NOMO-1 (cell line): ENCODE measurements around the gene CEND1.

ENCODE experiments used
- DNase-seq, 2 experiments: peaks; one replicate each; lab custom pipeline; 2025; ENCODE audit not compliant: unreplicated experiment in 2 of 2; lab: John Stamatoyannopoulos, UW

The CEND1 gene

DNA sequence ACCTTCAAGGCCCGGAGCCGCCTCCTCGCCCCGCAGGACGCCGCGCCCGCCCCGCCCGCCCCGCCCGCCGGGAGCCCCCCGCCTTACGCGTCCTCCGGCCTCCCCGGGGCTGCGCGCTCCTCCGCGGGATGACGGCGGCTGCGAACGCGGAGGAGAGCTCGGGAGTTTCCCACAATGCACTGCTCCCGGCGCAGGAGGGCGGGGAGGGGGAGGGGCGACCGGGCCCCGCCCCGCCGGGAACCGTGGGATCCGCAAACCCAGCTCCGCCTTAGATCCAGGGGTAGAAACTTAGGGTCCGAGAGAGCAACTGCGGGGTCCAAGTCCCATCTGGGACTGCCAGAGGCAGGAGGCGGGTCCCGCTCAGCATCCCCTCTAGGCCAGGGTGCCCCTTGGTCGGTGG, at the start of gene CEND1:
CEND1 (minus strand) TSS at position 148 of the 400 bp plus-strand sequence. CDS start 1,514 bp downstream, outside the sequence.
- DNase-seq: no peak

DNA sequence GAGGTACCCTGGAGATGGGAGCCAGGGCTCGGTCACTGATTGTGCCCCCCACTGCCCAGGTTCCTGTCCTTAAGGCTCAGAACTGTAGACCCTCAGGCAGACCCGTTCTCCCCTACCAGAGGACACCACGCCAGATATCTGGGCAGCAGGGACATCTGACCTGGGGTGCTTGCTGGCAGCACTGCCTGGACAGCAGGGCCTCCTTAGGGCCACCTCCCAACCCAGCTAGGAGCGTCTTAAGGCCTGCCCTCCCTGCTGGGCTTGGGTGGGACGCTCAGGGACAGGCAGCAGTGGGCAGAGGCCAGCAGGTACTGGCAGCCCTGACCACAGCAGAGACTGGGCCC, 49.4 kb upstream of the CEND1 start:
- no peak for DNase-seq

DNA sequence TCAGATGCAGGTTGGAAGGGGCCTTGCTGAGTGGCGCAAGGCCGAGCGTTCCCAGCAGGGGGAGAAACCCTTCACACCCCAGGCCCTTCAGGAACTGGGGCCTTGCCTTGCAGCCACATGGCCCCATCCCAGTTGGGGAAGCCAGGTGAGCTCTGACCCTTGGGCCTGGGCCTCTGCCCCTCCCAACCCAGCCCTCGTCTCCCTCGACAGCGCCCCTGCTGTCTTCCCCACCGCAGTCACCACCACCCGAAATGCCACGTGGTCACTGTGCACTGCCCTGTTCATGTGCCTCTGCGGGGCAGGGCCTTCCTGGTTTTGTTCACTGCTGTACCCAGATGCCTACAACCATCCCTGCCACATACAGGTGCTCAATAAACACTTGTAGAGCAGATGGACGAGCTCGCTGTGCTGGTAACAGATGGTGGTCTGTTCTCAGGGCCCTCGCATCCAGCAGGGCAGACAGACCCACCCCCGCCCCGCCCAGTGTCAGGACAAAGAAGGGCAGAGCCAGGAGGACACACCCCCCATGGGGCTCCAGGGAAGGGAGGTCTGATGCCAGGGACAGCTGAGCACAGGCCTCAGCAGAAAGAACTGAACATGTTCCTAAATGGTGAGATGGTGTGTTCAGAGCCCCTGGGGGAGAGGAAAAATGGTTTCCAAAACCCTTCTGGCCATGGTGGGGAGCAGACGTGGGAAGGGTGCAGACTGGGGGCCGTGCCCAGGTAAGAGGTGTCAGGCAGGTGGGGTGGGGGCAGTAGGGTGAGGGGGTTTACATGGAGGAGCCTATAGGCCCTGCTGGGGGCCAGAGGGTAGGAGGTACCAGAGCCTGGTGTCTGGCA, 48.8 kb upstream of the CEND1 start:
- DNase-seq: no peak

DNA sequence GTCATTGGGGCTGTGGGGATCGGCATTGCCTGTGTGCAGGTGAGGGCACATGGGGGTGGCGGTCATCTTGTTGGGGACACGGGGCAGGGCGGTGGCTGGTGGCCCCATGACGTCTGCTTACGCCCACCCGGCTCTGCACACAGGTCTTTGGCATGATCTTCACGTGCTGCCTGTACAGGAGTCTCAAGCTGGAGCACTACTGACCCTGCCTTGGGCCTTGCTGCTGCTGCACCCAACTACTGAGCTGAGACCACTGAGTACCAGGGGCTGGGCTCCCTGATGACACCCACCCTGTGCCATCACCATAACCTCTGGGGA, 48.1 kb upstream of the CEND1 start:
- DNase-seq: no peak

DNA sequence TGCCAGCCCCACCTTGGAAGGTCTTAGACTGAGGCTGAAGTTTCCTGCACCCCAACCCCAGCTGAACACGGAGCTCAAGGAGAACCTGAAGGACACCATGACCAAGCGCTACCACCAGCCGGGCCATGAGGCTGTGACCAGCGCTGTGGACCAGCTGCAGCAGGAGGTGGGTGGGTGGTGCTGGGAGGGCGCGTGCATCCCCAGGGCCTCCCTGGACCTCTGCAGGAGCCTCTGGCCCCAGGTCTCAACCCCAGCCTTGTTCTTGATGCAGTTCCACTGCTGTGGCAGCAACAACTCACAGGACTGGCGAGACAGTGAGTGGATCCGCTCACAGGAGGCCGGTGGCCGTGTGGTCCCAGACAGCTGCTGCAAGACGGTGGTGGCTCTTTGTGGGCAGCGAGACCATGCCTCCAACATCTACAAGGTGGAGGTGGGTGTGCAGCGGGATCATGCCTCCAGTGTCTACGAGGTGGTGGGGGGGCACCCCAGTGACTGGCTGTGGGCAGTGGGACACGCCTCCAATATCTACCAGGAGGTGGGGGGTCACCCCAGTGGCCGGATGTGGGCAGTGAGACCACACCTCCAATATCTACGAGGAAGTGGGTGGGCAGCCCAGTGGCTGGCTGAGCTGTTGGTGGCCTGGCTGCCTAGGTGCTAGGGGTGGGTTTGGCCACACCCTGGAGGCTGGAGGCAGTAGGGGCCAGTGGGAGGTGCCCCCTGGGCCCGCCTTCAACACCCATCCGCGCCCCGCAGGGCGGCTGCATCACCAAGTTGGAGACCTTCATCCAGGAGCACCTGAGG, 47.5 kb upstream of the CEND1 start:
- DNase-seq: no peak

DNA sequence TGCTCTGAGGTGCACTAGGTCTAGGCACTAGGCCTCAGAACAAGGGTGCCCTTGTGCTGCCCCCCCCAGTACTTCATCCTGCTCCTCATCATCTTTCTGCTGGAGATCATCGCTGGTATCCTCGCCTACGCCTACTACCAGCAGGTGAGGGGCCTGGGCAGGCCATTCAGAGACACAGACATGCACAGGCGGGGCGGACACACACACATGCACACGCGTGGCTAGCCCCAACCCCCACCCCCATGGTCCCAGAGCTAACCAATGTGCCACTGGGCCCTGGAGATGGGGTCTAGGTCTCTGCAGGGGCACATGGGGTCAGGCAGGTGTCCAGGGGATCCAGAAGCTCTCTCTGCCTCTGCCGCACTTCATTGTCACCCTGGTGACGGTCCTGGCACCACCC, 46.8 kb upstream of the CEND1 start:
- no peak for DNase-seq

DNA sequence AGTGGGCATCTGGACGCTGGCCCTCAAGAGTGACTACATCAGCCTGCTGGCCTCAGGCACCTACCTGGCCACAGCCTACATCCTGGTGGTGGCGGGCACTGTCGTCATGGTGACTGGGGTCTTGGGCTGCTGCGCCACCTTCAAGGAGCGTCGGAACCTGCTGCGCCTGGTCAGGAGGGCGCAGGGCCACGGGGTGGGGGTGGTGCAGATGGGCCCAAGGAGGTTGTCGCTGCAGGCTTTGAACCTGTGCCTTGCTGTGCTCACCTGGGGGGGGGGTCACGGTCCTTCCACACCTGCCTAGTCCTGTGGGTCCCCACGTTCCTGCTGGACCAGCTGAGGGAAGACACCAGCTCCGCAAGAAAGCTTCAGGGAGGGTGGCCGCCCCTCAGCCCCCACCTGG, 46.4 kb upstream of the CEND1 start:
- DNase-seq: no peak

DNA sequence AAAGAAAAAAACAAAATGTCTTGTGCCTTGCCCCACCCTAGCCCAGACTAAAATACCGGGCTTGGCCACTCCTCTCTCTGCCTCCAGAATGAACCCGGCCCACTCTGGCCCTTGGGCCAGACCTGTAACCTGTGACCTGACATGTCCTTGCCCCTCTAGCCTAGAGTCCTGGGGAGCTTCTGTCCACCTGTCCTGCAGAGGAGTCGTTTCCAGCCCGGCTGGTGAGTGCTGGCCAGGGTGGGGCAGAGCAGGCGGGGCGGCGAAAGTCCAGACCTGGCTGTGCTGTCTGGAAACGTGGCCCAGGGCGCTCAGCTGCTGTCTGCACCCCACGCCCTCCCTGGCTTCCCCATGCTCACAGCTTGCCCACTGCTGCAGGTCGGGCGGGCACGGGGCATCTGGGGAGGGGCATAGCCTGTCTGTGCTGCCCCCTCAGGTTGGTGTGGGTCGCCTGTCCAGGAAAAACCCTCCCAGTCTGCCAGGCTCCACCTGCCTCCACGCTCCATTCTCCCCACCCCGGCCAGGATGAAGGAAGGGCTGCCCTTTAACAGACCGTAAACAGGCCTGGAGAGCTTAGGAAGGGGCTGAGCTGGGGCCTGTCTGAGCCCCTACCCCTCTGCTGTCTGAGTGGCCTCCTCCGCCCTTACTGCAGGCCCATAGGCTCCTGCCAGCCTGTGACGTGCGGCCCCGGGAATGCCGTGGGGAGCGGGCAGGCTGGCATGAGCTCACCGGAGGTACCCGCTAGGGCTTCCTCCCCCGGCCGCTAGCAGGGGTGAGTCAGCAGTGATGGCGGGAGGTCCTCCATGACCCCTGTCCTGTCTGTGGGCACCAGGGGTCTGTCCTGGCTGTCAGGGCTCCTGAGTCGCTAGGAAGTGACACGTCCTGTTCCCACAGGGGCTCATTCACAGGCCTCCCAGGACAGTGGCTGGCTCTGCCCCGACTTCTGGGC, 44.8 kb upstream of the CEND1 start:
- DNase-seq: no peak

DNA sequence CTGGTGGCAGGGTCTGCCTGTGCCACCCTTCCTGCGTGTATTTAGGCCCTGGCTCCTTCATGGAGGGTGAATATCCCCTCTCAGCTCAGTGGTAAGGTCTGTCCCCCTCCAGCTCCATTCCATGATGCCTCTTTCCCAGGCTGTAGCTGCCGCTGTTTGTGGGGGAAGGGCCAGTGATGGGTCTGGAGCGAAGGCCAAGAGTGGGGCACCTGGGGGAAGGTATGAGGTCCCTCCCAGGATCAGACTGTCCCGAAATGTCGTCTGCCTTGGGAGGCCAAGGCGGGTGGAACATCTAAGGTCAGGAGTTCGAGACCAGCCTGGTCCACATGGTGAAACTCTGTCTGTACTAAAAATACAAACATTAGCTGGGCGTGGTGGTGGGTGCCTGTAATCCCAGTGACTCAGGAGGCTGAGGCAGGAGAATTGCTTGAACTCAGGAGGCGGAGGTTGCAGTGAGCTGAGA, 44.0 kb upstream of the CEND1 start:
- no peak for DNase-seq

DNA sequence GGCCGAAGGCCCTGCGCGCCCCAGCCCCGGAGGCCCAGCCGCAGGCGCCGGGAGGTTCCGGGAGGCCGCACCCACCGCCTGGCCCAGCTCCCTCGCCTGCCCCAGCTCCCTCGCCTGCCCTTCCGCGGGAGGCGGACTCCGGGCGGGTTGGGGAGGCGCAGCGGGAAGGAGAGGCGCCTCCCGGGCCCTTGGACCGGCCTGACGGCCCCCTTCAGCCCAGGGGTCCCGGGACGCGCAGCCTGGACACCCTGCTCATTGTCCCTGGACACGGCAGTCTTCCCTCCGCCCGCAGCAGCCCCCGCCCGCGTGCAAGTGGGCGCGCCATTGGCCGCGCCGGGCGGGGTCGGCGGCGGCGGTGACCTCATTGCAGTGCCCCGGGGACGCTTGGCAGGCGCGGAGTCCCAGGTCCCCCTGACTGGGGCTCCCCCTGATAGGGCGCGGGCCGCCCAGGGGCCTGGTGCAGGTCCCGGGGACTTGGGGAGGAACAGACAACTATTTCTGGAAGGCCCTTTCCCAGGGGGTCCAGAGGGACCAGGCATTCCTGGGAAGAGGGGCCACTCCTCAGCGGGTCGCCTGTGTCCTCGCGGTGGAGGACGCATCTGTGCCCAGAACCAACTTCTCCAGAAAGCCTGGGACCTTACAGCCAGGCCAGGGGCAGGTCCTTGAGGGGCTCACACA, 43.4 kb upstream of the CEND1 start:
- DNase-seq: peak in 1 of 2 experiments; percentile 47

DNA sequence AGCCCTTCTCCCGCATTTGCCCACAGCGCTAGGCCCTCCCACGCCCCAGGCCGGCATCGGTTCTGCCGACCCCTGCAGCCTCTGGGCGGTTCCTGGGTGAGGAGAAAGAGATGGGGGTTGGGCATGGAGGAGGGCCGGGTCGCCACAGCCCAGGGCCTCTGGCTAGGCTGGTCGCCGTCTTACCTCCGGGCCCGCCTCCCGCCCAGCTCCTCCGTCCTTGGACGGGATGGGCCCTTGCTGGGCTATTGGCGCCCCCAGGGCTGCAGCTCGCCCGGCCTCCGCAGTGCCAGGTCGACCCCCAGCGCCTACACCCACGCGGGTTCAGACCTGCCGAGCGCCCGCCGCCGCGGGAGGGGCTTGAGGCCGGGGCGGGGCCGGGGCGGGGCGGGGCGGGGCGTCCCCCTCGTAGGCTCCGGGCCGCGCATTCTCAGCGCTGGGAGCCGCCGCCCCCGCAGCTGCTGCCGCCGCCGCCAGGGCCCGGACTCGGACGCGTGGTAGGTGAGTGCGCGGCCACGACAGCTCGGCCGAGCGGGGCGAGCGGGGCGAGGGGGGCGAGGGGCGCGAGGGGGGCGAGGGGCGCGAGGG, 42.7 kb upstream of the CEND1 start, which contains the start of gene CD151:
CD151 (plus strand) TSS at position 424 of the 585 bp plus-strand sequence. CDS start 3,118 bp downstream, outside the sequence.
- DNase-seq: peak; percentile 15 to 47

DNA sequence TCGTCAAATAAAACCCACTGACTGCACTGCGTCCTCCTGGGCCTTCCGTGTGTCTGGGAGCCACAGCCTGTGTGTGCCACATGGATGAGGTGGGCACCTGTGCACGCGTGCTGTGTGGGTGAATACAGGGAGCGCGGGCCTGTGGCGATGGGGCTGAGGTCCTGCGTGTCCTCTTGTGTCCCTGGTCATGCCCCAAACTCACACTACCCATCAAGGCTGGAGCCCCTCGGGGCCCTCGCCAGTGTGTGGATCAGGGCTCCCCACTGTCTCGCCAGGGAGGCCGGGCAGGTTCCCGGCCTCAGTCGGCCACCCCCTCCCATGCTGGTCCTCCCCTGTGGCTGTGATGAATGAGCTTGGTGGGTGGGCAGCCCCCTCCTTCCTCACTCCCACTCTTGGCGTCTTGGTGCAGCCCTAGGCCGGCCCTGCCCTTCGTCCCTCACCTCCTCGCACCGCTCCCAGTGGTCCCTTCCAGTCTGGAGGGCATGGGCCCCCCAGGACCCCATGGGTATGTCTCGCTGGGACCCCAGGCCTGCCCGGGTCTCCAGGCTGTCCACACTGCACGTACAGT, 42.2 kb upstream of the CEND1 start:
- DNase-seq: no peak

DNA sequence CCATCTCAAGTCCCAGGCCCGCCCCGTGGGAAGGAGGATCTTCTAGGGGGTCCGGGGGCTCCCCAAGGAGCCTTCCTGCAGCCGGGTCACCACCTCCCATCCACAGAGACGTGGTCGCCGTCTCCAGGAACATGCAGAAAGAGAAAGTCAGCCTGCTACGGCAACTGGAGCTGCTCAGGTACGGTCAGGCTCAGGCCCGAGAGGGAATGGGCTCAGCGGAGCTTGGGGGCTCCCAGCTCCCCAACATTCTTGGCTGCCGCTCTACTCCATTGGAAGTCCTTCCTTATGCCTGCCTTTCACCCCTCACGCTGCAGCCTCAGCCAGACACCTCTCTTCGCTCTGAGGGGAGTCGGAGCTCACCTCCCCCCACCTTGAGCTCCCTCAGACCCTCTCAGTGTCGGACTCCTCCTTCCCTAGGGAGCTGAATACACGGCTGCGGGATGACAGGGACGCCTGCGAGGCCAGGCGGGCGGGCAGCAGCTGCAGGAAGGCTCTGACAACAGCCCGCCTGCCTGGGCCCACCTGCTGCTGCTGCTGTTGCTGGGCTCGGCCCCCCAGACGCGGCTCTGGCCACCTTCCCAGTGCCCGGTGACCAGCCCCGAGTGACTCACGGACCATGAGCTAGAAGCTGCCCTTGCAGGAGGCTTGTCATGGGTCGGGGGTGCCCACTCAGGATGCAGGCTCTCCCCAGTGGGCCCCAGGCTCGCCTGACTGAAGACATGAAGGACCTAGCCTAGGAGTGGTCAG, 41.4 kb upstream of the CEND1 start:
- DNase-seq: no peak

DNA sequence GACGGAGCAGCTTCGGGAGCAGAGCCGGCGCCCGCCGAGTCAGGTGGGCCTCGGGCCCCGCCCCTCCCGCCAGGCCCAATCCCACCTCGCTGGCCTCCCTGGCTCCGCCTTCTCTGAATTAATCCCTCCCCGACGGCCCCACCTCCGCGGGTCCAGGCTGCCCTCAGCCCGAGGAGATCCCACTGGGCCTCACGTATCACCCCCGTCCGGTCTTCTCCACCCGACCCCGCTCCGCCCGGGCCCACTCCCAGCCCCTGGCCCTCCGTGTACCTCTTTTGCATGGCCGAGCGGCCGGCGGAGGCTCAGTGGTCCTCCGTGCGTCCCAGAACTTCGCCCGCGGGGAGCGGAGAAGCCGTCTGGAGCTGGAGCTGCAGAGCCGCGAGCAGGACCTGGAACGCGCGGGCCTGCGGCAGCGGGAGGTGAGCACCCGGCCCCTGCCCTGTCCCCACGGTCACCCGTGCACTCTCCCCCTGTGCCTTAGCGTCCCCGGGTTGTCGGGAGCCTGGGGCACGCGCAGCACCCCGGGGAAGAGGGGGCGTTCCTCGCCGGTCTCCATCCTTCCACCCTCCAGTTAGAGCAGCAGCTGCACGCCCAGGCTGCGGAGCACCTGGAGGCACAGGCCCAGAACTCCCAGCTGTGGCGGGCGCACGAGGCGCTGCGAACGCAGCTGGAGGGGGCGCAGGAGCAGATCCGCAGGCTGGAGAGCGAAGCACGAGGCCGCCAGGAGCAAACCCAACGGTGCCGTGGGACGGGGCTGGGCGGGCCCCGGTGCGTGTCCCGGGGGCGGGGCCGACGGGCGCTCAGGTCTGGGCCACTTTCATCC, 40.6 kb upstream of the CEND1 start:
- DNase-seq: peak; percentile 64 to 72

DNA sequence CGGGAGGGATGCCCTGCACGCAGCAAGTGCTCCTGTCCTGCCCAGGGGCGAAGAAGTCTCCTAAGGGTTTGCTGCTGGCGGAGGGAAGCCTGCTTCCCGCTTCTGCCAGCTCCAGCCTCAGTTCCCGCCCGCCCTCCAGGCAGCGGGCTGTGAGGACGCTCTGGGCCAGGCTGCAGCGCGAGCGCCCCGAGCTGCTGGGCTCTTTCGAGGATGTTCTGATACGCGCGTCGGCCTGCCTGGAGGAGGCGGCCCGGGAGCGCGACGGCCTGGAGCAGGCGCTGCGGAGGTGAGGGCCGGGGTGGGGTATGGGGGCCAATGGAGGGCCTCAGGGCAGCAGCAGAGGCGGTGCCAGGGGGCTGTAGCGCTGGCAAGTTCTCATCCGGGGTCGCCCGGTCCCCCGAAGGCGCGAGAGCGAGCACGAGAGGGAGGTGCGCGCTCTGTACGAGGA, 40.0 kb upstream of the CEND1 start:
- DNase-seq: no peak

DNA sequence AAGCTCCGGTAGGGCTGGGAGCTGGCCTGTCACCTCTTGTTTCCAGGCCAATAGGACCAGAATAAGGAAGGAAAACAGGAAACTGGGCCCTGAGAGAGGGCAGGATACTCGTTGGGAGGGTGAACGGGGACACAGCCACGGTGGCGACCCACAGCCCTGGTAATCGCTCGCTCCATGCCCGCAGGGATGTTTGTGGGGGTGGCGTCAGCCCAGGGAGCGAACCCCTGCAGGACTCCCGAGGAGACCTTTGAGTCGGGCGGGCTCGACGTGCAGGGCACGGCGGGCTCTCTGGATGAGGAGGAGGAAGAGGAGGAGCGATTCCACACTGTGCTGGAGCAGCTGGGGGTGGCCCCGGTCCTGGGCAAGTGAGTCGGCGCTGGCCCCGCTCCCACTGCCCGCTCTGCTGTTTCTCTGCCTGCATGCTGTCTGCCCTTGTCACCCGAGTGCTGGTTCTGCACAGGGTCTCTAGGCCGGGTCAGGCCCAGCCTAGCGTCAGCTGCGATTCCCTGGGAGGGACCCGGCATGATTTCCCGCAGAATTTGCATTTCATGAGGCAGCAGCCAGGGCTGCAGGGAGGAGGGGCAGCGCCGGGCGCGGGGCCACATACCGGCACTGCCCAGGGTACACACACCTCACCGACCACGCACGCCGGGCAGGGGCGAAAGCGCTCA, 39.4 kb upstream of the CEND1 start:
- DNase-seq: no peak

DNA sequence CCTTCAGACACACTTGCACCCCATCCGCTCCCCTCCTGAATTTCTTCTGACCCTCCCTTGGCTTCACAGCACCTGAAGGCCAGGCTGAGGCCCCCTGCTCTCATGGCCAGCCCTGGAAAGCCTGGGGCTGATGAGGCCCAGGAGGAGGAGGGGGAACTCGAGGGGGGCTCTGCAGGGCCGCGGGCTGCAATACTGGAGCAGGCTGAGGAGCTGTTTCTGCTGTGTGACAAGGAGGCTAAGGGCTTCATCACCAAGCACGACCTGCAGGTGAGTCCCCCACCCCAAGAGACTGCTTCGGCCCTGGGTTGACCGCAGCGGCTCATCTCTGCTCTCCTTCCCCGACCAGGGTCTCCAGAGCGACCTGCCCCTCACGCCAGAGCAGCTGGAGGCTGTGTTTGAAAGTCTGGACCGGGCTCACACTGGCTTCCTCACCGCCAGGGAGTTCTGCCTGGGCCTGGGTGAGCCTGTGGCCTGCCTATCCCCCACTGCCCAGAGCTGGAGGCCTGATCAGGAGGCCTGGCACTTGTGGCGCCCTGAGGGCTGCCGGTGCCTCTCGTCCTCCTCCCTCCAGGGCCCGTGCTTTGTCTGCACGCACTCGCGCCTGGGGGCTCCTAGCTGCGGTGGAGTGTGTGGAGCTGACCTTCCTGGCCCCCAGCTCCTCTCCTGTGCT, 38.8 kb upstream of the CEND1 start:
- no peak for DNase-seq
